ENCODE data around the gene MRPS14.

Gene MRPS14

DNA sequence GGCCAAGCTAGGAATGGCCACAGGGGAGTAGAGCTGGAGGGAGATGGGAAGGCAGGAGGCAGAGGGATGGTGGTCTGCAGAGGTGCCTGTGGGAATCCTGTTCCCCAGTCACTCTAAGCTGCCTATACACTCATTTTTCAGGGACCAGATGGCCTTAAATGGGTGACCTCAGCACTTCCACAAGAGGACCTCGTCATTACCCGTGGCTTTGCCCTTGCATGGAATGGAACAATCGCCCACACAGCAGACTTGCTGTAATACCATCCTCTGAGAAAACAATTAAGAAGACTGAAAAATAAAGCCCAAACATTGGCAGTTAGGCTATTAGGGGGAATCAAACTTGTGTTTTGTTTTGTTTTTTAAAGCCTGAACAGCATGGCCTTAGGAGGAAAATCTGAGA, 31.5 kb upstream of the MRPS14 start:
- no peak overlapping the region for H2AFZ ChIP-seq (ENCODE audit: low read length)
- H4K8ac ChIP-seq (ENCODE audit: low read depth, low read length), result no peak overlapping the region
- no peak overlapping the region for H3K9ac ChIP-seq (ENCODE audit: low read depth, low read length, poor library complexity)
- H3K4me2 ChIP-seq (ENCODE audit: insufficient read depth, low read length, poor library complexity, severe bottlenecking), result no peak overlapping the region
- no peak overlapping the region for H2BK15ac ChIP-seq (ENCODE audit: low read length)
- no peaks in the 10 kb centered on the region for H3K79me1 ChIP-seq (ENCODE audit: low read depth, low read length)
- no peak overlapping the region for H2BK120ac ChIP-seq (ENCODE audit: low read depth, low read length)
- no peak overlapping the region for H2AK5ac ChIP-seq (ENCODE audit: low read depth, low read length)
- no peaks in the 10 kb centered on the region for H3K36me3 ChIP-seq (replicated peaks in 1 of 2; ENCODE audit: control insufficient read depth in 2 of 2, insufficient read depth in 2 of 2, low read length in 2 of 2)
- no peak overlapping the region for H4K91ac ChIP-seq (ENCODE audit: low read depth, low read length, poor library complexity)
- no peak for DNase-seq (ENCODE audit: low spot score)
- H3K14ac ChIP-seq (ENCODE audit: low read length), result no peak overlapping the region
- H3K9me3 ChIP-seq (replicated peaks in 1 of 2; ENCODE audit: control insufficient read depth in 2 of 2, insufficient read depth in 1 of 2, low read depth in 1 of 2, low read length in 2 of 2), result no peaks in the 10 kb centered on the region
- no peak overlapping the region for H3K18ac ChIP-seq (ENCODE audit: low read length)
- no peak overlapping the region for H2BK12ac ChIP-seq (ENCODE audit: low read length)
- H3K4ac ChIP-seq (ENCODE audit: low read length), result no peak overlapping the region
- no peaks in the 10 kb centered on the region for H3K4me1 ChIP-seq (ENCODE audit: control insufficient read depth in 2 of 2, insufficient read depth in 1 of 2, low read depth in 1 of 2, low read length in 2 of 2)
- no peak overlapping the region for H3K4me3 ChIP-seq (ENCODE audit: low read length in 2 of 2)
- H3K27me3 ChIP-seq (ENCODE audit: control insufficient read depth in 3 of 3, insufficient read depth in 3 of 3, low read depth in 1 of 3, low read length in 3 of 3), result no peaks in the 10 kb centered on the region
- H3K23ac ChIP-seq (ENCODE audit: low read depth, low read length, poor library complexity), result no peak overlapping the region
- no peak overlapping the region for H2BK5ac ChIP-seq (ENCODE audit: low read length)
- no CpG with 5 or more reads among the region's 3 CpGs for whole genome bisulfite sequencing, 2 donors (ENCODE audit: extremely low coverage in 2 of 2, insufficient read length in 2 of 2, insufficient replicate concordance in 1 of 2)
- no peak overlapping the region for H3K27ac ChIP-seq (replicated peaks; ENCODE audit: low read length)

DNA sequence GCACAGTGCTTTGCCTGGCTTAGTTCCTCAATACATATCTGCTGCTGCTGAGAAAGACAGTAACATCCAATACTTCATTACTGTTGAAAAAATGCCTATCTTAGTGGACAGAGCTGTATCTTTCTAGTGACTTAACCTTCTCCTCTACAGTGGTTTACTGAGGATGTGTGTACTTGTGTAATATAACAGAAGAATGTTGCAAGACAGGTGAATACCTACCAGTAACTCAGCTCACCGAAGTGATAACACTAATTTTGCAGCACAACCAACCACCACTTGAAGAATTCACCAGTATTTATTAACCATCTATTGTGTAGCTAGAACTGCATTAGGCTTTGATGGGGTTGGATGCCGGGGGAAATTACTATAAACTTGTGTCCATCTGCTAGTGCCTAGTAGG, 27.8 kb upstream of the MRPS14 start:
- Histone ChIP-seq H2AFZ (ENCODE audit: low read length) (no peak overlapping the region), H2BK15ac (ENCODE audit: low read length) (no peak overlapping the region), H3K4me3 (ENCODE audit: low read length in 2 of 2) (no peak overlapping the region), H3K27ac (replicated peaks; ENCODE audit: low read length) (no peak overlapping the region), H2AK5ac (ENCODE audit: low read depth, low read length) (no peak overlapping the region), H2BK120ac (ENCODE audit: low read depth, low read length) (no peak overlapping the region), H3K23ac (ENCODE audit: low read depth, low read length, poor library complexity) (no peak overlapping the region), H3K79me1 (ENCODE audit: low read depth, low read length) (no peaks in the 10 kb centered on the region), H3K18ac (ENCODE audit: low read length) (no peak overlapping the region), H4K91ac (ENCODE audit: low read depth, low read length, poor library complexity) (no peak overlapping the region), H3K36me3 (replicated peaks in 1 of 2; ENCODE audit: control insufficient read depth in 2 of 2, insufficient read depth in 2 of 2, low read length in 2 of 2) (no peaks in the 10 kb centered on the region), H3K4me1 (ENCODE audit: control insufficient read depth in 2 of 2, insufficient read depth in 1 of 2, low read depth in 1 of 2, low read length in 2 of 2) (no peaks in the 10 kb centered on the region), H3K4me2 (ENCODE audit: insufficient read depth, low read length, poor library complexity, severe bottlenecking) (no peak overlapping the region), H2BK5ac (ENCODE audit: low read length) (no peak overlapping the region), H2BK12ac (ENCODE audit: low read length) (no peak overlapping the region), H3K14ac (ENCODE audit: low read length) (no peak overlapping the region), H3K9ac (ENCODE audit: low read depth, low read length, poor library complexity) (no peak overlapping the region), H3K27me3 (ENCODE audit: control insufficient read depth in 3 of 3, insufficient read depth in 3 of 3, low read depth in 1 of 3, low read length in 3 of 3) (no peaks in the 10 kb centered on the region), H3K4ac (ENCODE audit: low read length) (no peak overlapping the region), H4K8ac (ENCODE audit: low read depth, low read length) (no peak overlapping the region), H3K9me3 (replicated peaks in 1 of 2; ENCODE audit: control insufficient read depth in 2 of 2, insufficient read depth in 1 of 2, low read depth in 1 of 2, low read length in 2 of 2) (no peaks in the 10 kb centered on the region)
- no peak for DNase-seq (ENCODE audit: low spot score)
- no CpG with 5 or more reads among the region's 2 CpGs for WGBS, 2 donors (ENCODE audit: extremely low coverage in 2 of 2, insufficient read length in 2 of 2, insufficient replicate concordance in 1 of 2)

DNA sequence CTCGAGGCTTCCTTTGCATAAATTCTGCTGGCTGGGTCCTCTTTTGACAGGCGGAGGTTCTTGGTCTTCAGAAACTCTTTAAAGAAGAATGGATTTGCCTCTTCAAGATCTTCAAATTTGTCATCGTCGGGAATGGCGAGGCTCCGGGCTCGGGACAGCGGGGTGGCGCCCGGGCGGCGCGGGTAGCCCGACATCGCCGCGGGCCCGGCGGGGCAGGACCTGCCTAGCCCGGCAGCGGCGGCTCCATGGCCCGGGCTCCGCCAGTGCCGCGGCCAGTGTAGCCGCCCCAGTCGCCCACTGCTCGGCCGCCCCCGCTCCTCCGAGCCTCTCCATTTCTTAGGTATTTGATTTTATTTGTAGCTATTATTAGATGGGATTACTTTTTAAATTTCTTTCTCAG, 22.3 kb upstream of the MRPS14 start:
- no CpG with 5 or more reads among the region's 32 CpGs for WGBS, 2 donors (ENCODE audit: extremely low coverage in 2 of 2, insufficient read length in 2 of 2, insufficient replicate concordance in 1 of 2)
- DNase-seq (ENCODE audit: low spot score), result no peak
- H2BK12ac ChIP-seq (ENCODE audit: low read length), result no peak overlapping the region

DNA sequence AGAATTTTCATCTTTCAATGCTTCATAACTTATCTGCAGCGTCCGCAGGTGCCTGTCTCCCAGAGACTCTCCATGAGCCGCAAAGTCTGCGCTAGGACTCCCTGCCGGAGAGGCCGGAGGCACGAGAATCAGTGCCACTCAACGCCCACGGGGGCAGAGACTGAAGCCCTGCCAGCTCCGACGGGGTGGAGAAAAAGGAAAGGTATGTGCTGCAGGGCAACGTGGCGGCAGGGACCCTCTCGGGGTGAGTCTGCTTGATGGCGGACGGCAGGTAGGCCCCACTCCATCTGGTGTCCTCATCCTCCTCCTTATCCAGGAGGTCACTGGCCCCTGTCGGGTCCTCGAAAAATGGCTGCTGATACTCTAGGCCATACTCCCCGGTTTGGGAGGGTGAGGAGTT, 21.9 kb upstream of the MRPS14 start:
- peak overlapping the region; percentile 68 for H2AK5ac ChIP-seq (ENCODE audit: low read depth, low read length)
- WGBS, 2 donors (ENCODE audit: extremely low coverage in 2 of 2, insufficient read length in 2 of 2, insufficient replicate concordance in 1 of 2), result no CpG with 5 or more reads among the region's 19 CpGs
- H3K79me1 ChIP-seq (ENCODE audit: low read depth, low read length), result no peaks in the 10 kb centered on the region
- no peak overlapping the region for H3K14ac ChIP-seq (ENCODE audit: low read length)
- no peak overlapping the region for H4K91ac ChIP-seq (ENCODE audit: low read depth, low read length, poor library complexity)
- no peak overlapping the region for H4K8ac ChIP-seq (ENCODE audit: low read depth, low read length)
- peak overlapping the region; percentile 39 for H2BK5ac ChIP-seq (ENCODE audit: low read length)
- H3K4ac ChIP-seq (ENCODE audit: low read length), result no peak overlapping the region
- no peak overlapping the region for H3K9ac ChIP-seq (ENCODE audit: low read depth, low read length, poor library complexity)
- no peak overlapping the region for H2BK12ac ChIP-seq (ENCODE audit: low read length)
- no peak overlapping the region for H3K4me3 ChIP-seq (ENCODE audit: low read length in 2 of 2)
- no peak overlapping the region for H3K4me2 ChIP-seq (ENCODE audit: insufficient read depth, low read length, poor library complexity, severe bottlenecking)
- peaks cover 7 to 10% of the 10 kb centered on the region in 2 donors for H3K4me1 ChIP-seq (ENCODE audit: control insufficient read depth in 2 of 2, insufficient read depth in 1 of 2, low read depth in 1 of 2, low read length in 2 of 2)
- peaks cover 0 to 4% of the 10 kb centered on the region in 2 donors for H3K9me3 ChIP-seq (replicated peaks in 1 of 2; ENCODE audit: control insufficient read depth in 2 of 2, insufficient read depth in 1 of 2, low read depth in 1 of 2, low read length in 2 of 2)
- peak overlapping the region; percentile 44 for H3K18ac ChIP-seq (ENCODE audit: low read length)
- no peak for DNase-seq (ENCODE audit: low spot score)
- H2AFZ ChIP-seq (ENCODE audit: low read length), result no peak overlapping the region
- H3K36me3 ChIP-seq (replicated peaks in 1 of 2; ENCODE audit: control insufficient read depth in 2 of 2, insufficient read depth in 2 of 2, low read length in 2 of 2), result no peaks in the 10 kb centered on the region
- H3K23ac ChIP-seq (ENCODE audit: low read depth, low read length, poor library complexity), result peak overlapping the region; percentile 10
- H3K27ac ChIP-seq (replicated peaks; ENCODE audit: low read length), result no peak overlapping the region
- H2BK15ac ChIP-seq (ENCODE audit: low read length), result no peak overlapping the region
- no peak overlapping the region for H2BK120ac ChIP-seq (ENCODE audit: low read depth, low read length)
- no peaks in the 10 kb centered on the region for H3K27me3 ChIP-seq (ENCODE audit: control insufficient read depth in 3 of 3, insufficient read depth in 3 of 3, low read depth in 1 of 3, low read length in 3 of 3)

More for the DNA sequence above, 22.3 kb upstream of the MRPS14 start:
- no peak overlapping the region for H3K27ac ChIP-seq (replicated peaks; ENCODE audit: low read length)
- no peaks in the 10 kb centered on the region for H3K36me3 ChIP-seq (replicated peaks in 1 of 2; ENCODE audit: control insufficient read depth in 2 of 2, insufficient read depth in 2 of 2, low read length in 2 of 2)
- H3K4me2 ChIP-seq (ENCODE audit: insufficient read depth, low read length, poor library complexity, severe bottlenecking), result no peak overlapping the region
- H3K4me1 ChIP-seq (ENCODE audit: control insufficient read depth in 2 of 2, insufficient read depth in 1 of 2, low read depth in 1 of 2, low read length in 2 of 2), result peaks cover 7 to 10% of the 10 kb centered on the region in 2 donors
- no peaks in the 10 kb centered on the region for H3K79me1 ChIP-seq (ENCODE audit: low read depth, low read length)
- H3K4me3 ChIP-seq (ENCODE audit: low read length in 2 of 2), result no peak overlapping the region
- no peak overlapping the region for H2BK120ac ChIP-seq (ENCODE audit: low read depth, low read length)
- H3K27me3 ChIP-seq (ENCODE audit: control insufficient read depth in 3 of 3, insufficient read depth in 3 of 3, low read depth in 1 of 3, low read length in 3 of 3), result no peaks in the 10 kb centered on the region
- H3K9me3 ChIP-seq (replicated peaks in 1 of 2; ENCODE audit: control insufficient read depth in 2 of 2, insufficient read depth in 1 of 2, low read depth in 1 of 2, low read length in 2 of 2), result peaks cover 0 to 4% of the 10 kb centered on the region in 2 donors
- no peak overlapping the region for H3K14ac ChIP-seq (ENCODE audit: low read length)
- no peak overlapping the region for H4K91ac ChIP-seq (ENCODE audit: low read depth, low read length, poor library complexity)
- no peak overlapping the region for H2BK5ac ChIP-seq (ENCODE audit: low read length)
- peak overlapping the region; percentile 68 for H2AK5ac ChIP-seq (ENCODE audit: low read depth, low read length)
- no peak overlapping the region for H4K8ac ChIP-seq (ENCODE audit: low read depth, low read length)
- no peak overlapping the region for H3K23ac ChIP-seq (ENCODE audit: low read depth, low read length, poor library complexity)
- H2BK15ac ChIP-seq (ENCODE audit: low read length), result no peak overlapping the region
- H3K4ac ChIP-seq (ENCODE audit: low read length), result no peak overlapping the region
- no peak overlapping the region for H3K9ac ChIP-seq (ENCODE audit: low read depth, low read length, poor library complexity)
- H3K18ac ChIP-seq (ENCODE audit: low read length), result no peak overlapping the region
- H2AFZ ChIP-seq (ENCODE audit: low read length), result no peak overlapping the region
